Activated B cell treated with CpG ODN at 0.5 μM for 24 hours (primary cell): ENCODE results near the gene AQP11. TPM values are rescaled to one million over a fixed set of nuclear protein-coding genes. Genes with fewer than 3 reads are reported as not detected.

Experiments
- ATAC-seq: fragments of 200-7000 bp; cut with Tn5 transposase; one replicate; pipeline ENCODE4 v1.10.0; 2021; ENCODE audit warnings: low read depth, mild to moderate bottlenecking, moderate library complexity
- CTCF ChIA-PET: fragments of 350-600 bp; sonication (Branson Sonifier 250); formaldehyde crosslinking; loops from one replicate; lab custom pipeline; 2021; ENCODE audit warnings: antibody characterized with exemption; lab: Charles Lee
- POLR2A ChIA-PET: fragments of 350-600 bp; sonication (Branson Sonifier 250); formaldehyde crosslinking; loops from one replicate; lab custom pipeline; 2021; ENCODE audit warnings: antibody characterized with exemption; lab: Charles Lee
- DNase-seq: peaks from one replicate; pipeline ENCODE4 v3.0.0; 2022
- H3K27ac Mint-ChIP-seq: one replicate; pipeline ENCODE4 v1.8.0; 2020; ENCODE audit warnings: mixed read lengths
- H3K27me3 Mint-ChIP-seq: one replicate; pipeline ENCODE4 v1.8.0; 2021; ENCODE audit warnings: mixed read lengths
- H3K36me3 Mint-ChIP-seq: one replicate; pipeline ENCODE4 v1.8.0; 2021; ENCODE audit warnings: low read depth, mixed read lengths
- H3K4me1 Mint-ChIP-seq: one replicate; pipeline ENCODE4 v1.8.0; 2021; ENCODE audit warnings: mixed read lengths
- H3K4me3 Mint-ChIP-seq: one replicate; pipeline ENCODE4 v1.8.0; 2020; ENCODE audit warnings: mild to moderate bottlenecking, mixed read lengths
- H3K9me3 Mint-ChIP-seq: one replicate; pipeline ENCODE4 v1.8.0; 2020; ENCODE audit warnings: mixed read lengths
- intact Hi-C: fragments of 100-400 bp; cut with micrococcal nuclease; formaldehyde crosslinking; loops from one replicate; pipeline ENCODE4 v1.15.1; 2024
- total RNA-seq: library from RNA; stranded (reverse); gene quantifications from 2 replicates; pipeline ENCODE4 v1.2.3, GENCODE V29; 2022
- TF ChIP-seq, protein P1 (sequence below): fragments of 200-600 bp; IDR thresholded peaks from one replicate; pipeline ENCODE4 v1.8.0; 2022; ENCODE audit warnings: antibody characterized with exemption, mild to moderate bottlenecking

The AQP11 gene
- total RNA-seq, 1 donor from 2014 or later: 0.20 TPM

DNA sequence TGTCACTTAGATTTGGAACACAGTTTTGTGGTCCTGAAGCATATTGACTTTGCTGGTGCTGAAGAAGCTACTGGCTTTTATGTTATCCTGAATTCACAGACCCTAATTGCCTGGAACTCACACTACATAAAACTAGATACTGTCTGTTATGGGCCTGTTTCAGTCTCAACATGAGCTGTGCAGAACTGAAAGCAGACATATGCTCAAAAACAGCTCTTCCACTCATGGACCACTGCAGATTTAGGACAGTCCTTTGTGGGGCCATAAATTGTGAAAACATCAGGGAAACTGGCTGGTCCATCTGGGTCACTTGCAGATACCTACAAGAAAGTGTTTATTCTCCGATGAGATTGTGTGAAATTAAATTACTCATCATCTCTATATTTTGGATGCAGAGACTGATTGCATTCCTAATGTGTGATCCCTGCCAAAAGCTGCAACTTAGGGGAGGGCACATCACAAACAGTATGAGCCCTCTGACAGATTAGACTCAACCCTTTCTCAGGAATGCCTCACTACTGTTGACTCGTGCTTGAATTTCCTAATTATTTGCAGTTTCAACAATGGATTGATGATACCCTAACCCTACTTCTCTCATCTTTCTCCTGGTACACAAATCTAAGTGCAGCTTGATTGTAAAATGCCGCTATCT lies 58.0 kb downstream of the AQP11 start:
- CTCF ChIA-PET: interaction anchor here (1.0 kb wide), 1 partner anchor 99 kb away, joined by 3 read pairs; no protein-coding TSS in a partner anchor
- no peaks in the 10 kb centered on the region for H3K36me3 Mint-ChIP-seq

DNA sequence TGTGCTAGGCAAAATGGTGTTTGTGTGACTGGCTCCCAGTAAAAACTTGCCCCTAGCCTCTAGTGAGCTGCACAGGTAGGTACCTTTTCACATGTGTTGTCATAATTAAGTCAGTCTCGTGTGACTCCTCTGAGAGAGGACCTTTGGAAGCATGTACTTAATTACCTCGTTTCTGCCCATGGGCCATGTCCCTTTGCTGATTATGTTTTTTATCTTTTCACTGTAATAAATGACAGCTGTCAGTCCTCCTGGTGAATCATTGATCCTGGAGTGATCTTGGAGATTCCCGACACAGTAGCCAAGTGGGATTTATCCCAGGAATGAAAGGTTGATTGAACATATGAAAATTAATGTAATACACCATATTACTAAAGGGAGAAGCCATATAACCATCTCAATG lies 60.4 kb downstream of the AQP11 start:
- no peak for ATAC-seq
- DNase-seq: no peak
- TF ChIP-seq, protein P1, sequence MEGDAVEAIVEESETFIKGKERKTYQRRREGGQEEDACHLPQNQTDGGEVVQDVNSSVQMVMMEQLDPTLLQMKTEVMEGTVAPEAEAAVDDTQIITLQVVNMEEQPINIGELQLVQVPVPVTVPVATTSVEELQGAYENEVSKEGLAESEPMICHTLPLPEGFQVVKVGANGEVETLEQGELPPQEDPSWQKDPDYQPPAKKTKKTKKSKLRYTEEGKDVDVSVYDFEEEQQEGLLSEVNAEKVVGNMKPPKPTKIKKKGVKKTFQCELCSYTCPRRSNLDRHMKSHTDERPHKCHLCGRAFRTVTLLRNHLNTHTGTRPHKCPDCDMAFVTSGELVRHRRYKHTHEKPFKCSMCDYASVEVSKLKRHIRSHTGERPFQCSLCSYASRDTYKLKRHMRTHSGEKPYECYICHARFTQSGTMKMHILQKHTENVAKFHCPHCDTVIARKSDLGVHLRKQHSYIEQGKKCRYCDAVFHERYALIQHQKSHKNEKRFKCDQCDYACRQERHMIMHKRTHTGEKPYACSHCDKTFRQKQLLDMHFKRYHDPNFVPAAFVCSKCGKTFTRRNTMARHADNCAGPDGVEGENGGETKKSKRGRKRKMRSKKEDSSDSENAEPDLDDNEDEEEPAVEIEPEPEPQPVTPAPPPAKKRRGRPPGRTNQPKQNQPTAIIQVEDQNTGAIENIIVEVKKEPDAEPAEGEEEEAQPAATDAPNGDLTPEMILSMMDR: no peak
- ChIA-PET CTCF (no interaction called here), POLR2A (no interaction called here)
- H3K27ac Mint-ChIP-seq: no peak overlapping the region
- intact Hi-C loops: no loop called here
- no peaks in the 10 kb centered on the region for H3K4me1 Mint-ChIP-seq
- peaks cover 4% of the 10 kb centered on the region for H3K27me3 Mint-ChIP-seq
- no peaks in the 10 kb centered on the region for H3K9me3 Mint-ChIP-seq
- H3K36me3 Mint-ChIP-seq: no peaks in the 10 kb centered on the region
- H3K4me3 Mint-ChIP-seq: no peak overlapping the region

More for the DNA sequence above, 58.0 kb downstream of the AQP11 start:
- POLR2A ChIA-PET: no interaction called here
- intact Hi-C loops: no loop called here
- H3K4me1 Mint-ChIP-seq: no peaks in the 10 kb centered on the region
- no peak overlapping the region for H3K27ac Mint-ChIP-seq
- H3K4me3 Mint-ChIP-seq: no peak overlapping the region
- no peak for DNase-seq
- TF ChIP-seq, protein P1: no peak
- no peaks in the 10 kb centered on the region for H3K9me3 Mint-ChIP-seq
- peaks cover 4% of the 10 kb centered on the region for H3K27me3 Mint-ChIP-seq
- ATAC-seq: no peak

GRCh38 chr11:77654770-77655434 lies 65.1 kb downstream of the AQP11 start:
- H3K27me3 Mint-ChIP-seq: no peaks in the 10 kb centered on the region
- DNase-seq (no peak), ATAC-seq (no peak)
- ChIA-PET CTCF (no interaction called here), POLR2A (interaction anchor here (0.6 to 0.7 kb wide), 2 partner anchors 41 to 499 kb away, joined by 3 read pairs; no protein-coding TSS in a partner anchor)
- peaks cover 2% of the 10 kb centered on the region for H3K4me1 Mint-ChIP-seq
- TF ChIP-seq, protein P1: no peak
- no peak overlapping the region for H3K27ac Mint-ChIP-seq
- no peak overlapping the region for H3K4me3 Mint-ChIP-seq
- H3K9me3 Mint-ChIP-seq: no peaks in the 10 kb centered on the region
- intact Hi-C loops: no loop called here
- no peaks in the 10 kb centered on the region for H3K36me3 Mint-ChIP-seq

- TF ChIP-seq, protein P1: no peak
- Mint-ChIP-seq H3K4me1 (peaks cover 16% of the 10 kb centered on the region), H3K27ac (no peak overlapping the region), H3K36me3 (no peaks in the 10 kb centered on the region), H3K9me3 (no peaks in the 10 kb centered on the region), H3K4me3 (no peak overlapping the region), H3K27me3 (no peaks in the 10 kb centered on the region)
- POLR2A ChIA-PET: no interaction called here
- intact Hi-C loops: no loop called here
- DNase-seq (no peak), ATAC-seq (no peak)
- CTCF ChIA-PET: no interaction called here
Observed at GRCh38 chr11:77656362-77656761, 66.6 kb downstream of the AQP11 start.

DNA sequence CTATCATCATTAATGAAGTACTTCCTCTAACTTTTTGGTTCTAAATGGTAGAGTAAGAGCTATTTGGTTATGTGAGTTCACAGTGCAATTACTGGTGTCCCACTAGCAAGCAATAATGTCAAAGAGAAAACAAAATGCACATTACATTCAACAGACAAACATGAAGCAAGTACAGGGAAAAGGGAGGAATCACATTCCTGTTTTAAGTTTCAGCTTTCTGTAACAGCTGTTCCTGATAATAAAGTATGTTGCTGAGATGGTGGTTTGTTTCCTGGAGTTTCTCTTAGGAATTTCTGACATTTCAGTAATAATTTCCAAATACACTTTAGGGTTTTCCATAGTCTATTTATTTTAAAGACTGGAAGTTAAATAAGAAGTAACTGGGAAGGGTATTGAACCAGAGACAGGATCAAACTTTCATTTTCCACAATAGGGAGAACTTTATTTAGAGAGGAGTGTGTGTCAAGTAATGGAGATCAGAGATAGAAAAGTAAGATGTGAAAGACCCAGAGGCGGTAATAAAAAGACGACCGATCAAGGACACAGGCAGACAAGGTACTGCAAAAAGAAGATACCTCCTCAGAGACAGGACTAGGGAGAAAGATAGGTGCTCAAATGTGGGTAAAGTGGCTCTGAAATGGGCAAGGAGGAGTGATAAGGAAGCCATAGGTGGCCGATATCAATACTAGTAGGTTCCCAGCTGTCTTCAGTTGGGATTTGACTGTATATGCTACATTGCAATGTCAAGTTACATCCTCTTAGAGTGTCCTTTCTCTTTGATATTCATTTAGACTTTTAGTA lies 68.7 kb downstream of the AQP11 start:
- TF ChIP-seq, protein P1: no peak
- H3K27ac Mint-ChIP-seq: no peak overlapping the region
- H3K36me3 Mint-ChIP-seq: peaks cover 2% of the 10 kb centered on the region
- peaks cover 30% of the 10 kb centered on the region for H3K4me1 Mint-ChIP-seq
- H3K9me3 Mint-ChIP-seq: no peaks in the 10 kb centered on the region
- no peak overlapping the region for H3K4me3 Mint-ChIP-seq
- ATAC-seq (no peak), DNase-seq (no peak)
- no peaks in the 10 kb centered on the region for H3K27me3 Mint-ChIP-seq
- ChIA-PET CTCF (no interaction called here), POLR2A (no interaction called here)
- intact Hi-C loops: no loop called here
